Inflammatory macrophage (primary cell): Measurements from ENCODE around the gene TCHP.
A peak's percentile ranks its signal among the peaks of the same experiment; 100 is the strongest.
"Not testable (repeated sequence)": the region's sequence is repeated elsewhere in the genome, so short reads cannot be mapped to it uniquely, and the experiment has no call there.

ENCODE experiments used
- DNase-seq, 2 donors: peaks; one replicate each; pipeline ENCODE4 v3.0.0-alpha.2; 2020 to 2022

TCHP gene

GRCh38 chr12:109910254-109910968, 10.3 kb downstream of the TCHP start:
- no peak for DNase-seq

DNA sequence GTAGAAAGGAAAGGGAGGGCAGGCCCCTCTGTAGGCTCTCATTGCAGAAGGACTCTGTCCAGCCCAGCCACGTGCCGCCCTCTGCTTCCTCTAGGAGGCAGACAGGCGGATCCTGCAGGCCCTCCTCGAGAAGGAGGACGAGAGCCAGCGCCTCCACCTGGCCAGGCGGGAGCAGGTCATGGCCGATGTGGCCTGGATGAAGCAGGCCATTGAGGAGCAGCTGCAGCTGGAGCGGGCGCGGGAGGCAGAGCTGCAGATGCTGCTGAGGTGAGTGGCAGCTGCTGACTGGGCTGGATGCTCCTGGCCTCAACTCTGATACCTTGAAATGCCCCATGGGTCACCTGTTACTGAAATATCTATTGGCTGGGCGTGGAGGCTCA, 10.9 kb downstream of the TCHP start:
- DNase-seq, result peak; percentile 9 to 11

GRCh38 chr12:109912855-109913321, 12.8 kb downstream of the TCHP start:
- no peak for DNase-seq

GRCh38 chr12:109914461-109914860, 14.4 kb downstream of the TCHP start:
- no peak for DNase-seq

DNA sequence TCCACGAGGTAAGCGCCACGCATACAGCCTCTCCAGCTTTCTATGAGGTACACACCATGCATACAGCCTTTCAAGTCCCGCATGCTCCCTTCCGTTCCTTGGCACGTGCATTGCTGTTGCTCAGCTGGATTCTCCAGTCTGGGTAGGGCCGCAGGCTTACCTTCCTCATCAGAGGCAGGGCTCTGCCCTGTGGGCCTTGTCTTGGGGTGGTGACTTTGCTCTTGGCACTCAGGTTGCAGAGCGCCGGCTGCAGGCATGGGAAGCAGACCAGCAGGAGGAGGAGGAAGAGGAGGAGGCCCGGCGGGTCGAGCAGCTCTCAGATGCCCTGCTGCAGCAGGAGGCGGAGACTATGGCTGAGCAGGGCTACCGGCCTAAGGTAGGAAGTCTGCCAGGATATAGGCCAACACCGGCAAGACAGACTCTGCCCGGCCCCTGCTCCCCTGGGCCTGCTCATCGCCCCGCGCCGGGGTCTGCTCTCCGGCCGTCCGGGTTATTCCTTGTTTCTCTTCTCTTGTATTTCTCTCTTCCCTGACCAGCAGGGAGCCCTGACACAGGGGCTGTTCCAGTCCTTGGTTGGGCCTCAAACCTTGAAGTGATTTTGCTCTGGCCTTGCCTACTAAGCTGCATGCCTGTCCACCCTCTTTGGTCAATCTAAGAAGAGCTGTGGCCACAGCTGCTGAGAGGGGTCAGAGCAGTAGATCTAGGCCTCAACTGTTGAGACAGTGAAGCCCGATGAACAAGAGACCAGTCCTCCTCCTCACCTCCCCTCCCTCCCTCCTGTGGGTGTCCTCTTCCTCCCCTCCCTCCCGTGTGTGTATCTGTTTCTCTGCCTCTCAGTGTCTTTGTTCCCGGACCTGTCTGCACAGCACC, 15.3 kb downstream of the TCHP start:
- DNase-seq, result no peak

DNA sequence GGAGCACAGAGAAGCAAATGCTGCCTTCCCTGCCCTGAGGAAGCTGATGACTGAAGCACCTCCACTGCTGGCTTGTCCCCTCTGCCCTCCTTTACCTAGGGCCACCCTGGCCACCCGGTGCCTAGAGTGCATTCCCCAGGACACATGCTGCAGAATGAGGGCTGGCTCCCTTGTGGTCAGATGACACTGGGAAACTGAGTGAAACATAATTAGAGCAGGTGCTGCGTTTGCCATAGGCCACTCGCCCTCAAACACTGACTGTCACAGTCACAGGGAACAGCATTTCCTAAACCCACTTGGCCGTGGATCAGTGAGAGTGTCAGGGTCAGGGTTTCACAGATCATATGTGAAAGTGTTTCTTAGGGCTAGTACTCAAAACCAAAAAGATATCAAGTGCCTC, 16.0 kb downstream of the TCHP start:
- no peak for DNase-seq

DNA sequence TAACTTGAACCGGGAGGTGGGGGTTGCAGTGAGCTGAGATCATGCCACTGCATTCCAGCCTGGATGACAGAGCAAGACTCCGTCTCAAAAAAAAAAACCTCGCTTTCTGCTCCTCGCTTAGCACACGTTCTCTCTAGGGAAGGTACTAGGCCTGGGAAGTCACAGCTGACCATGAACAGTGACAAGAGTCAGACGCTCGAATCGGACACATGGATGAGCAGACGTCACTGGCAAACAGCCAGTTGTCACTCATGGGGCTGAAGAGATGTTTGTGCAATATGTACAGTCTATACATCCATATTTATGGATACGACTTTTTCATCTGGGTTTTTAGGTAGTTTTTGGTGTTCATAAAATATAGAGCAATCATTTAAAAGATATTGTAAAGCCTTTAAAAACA, 19.4 kb downstream of the TCHP start:
- DNase-seq, result no peak

GRCh38 chr12:109920261-109920780, 20.2 kb downstream of the TCHP start:
- DNase-seq, result no peak

DNA sequence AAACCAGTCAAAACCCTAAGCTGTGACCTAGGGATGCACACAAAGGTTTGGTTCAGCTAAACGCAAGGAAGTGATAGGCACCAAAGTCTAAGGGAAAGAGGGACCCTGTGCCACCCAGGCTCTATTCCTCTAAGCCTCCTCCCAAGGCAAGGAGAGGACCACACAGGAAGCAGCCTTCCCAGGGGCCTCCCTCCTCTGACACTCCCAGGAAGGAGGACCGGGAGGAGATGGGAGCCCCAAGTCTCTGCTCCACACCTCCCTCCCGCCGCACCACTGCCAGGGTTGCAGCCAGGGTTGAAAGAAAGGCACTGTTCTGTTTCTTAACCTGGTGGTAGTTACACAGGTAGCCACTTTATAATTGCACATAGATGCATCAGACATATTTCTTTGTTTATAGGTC, 21.9 kb downstream of the TCHP start:
- DNase-seq, result no peak

DNA sequence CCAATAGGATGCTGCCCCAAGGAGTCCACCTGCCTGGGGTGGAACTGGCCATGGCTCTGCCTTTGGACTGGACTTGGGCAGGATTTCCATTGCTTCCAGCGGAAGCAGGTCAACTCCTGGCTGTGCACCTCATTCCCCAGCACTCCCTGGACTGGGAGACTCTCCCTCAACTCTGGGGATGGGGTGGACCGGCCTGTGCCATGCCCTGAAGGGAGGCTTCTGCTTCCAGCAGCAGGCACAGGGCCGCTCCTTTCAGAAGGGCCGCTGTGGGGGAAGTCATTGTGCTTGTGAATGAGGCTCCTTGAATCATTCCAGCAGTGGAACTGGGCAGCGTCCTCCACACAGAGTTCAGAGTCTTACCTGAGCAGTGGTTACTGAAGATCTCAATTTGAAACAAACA, 23.0 kb downstream of the TCHP start:
- DNase-seq, result no peak

GRCh38 chr12:109923481-109924245, 23.6 kb downstream of the TCHP start:
- no peak for DNase-seq

GRCh38 chr12:109925185-109925840, 25.2 kb downstream of the TCHP start:
- no peak for DNase-seq

DNA sequence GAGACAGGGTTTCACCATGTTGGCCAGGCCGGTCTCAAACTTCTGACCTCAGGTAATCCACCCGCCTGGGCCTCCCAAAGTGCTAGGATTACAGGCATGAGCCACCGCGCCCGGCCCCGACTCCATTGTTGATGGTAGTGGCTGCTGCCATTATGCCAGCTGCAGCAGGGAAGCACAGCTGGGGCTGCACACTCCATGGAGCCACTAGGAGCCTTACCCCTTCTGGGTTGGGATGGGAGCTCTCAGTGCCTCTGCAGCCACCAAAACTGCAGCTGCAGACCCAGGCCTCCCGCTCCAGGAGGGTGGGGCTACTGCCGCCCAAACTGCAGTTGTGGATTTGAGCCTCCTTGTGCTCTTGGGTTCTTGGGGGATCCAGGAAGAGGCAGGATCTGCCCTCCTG, 25.9 kb downstream of the TCHP start:
- no peak for DNase-seq

DNA sequence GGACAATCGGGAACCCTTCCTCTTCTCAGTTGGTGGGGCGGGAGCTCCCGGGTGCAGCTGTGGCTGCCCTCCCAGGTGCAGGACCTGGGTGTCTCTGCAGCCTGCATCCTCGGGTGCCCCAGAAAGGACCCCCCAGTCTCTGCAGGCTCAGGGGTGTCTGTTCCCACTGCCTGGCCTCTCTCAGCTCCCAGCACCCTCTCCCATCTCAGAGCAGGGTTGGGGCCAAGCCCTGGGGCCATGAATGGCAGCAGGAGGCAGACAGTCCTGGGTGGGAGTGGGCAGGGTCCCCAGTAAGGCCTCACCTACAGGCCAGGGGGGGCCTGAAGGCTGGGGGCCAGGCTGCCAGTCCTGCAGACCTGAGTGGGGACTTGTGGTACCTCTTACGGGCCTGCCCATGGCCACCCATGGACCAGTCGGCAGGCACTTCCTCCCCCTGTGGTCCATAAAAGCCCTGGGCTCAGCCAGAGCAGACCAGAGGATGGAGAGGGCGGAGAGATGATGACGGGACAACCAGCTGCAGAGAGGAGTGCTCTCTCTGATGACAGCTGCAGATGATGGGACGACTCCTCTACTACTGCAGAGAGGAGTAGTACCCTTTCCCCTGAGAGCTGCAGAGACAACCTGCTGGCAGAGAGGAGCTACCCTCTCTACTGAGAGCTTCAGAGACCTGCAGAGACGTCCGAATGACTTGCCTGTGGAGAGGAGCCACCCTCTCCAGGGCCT, 26.6 kb downstream of the TCHP start:
- DNase-seq, result no peak

DNA sequence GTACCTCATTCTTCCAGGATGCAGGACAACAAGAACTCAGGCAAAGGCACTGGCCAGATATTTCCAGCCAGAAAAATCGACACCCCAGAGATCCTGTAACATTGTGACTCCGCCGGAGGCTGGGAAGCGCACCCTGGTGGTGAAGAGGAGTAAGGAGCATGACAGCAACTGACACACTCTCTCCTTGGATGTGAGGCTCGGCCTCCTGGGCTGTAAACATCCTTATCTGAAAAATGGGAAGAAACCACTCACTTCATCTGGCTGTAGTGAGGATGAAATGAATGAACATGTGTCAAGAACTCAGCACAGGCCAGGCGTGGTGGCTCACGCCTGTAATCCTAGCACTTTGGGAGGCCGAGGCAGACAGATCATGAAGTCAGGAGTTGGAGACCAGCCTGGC, 27.5 kb downstream of the TCHP start:
- peak; percentile 27 to 47 for DNase-seq

GRCh38 chr12:109928058-109928656, 28.1 kb downstream of the TCHP start:
- DNase-seq, result peak in 1 of 2 donors; percentile 32

GRCh38 chr12:109929326-109929725, 29.3 kb downstream of the TCHP start:
- not testable (repeated sequence) for DNase-seq

DNA sequence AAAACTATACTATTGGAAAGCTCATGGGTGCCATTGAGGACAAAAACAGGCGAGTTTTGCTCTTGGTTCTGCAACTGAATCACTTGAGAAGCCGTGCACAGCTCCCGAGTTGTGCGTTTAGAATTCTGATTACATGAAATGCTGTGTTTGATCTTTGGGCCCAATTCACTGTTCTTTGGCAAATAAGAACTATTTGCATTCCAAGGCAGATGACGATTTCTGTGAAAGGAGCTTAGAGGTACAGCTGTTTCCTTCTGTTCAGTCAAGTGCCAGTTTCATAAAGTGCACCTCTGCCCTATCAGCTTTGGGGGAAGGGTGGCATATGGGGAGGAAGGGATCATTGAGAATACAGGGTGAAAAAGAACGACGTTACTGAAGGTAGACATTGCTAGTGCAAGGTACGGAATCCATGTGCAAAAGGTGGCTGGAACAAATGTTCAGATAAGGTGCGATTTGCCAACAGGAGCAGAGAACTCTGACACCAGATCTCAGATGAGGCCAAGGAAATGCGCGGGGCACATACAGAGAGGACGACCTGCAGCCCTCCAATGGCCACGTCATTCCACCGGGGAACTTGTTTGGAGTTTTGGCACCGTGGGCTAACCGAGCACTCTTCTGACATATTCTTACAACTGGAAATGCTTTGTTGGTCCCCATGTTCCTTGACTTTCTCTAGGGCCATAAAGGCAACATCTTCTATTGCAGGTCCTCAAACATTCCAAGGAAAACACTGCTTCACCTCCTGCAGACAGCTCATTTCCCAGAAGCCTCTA, 30.1 kb downstream of the TCHP start:
- DNase-seq, result no peak

DNA sequence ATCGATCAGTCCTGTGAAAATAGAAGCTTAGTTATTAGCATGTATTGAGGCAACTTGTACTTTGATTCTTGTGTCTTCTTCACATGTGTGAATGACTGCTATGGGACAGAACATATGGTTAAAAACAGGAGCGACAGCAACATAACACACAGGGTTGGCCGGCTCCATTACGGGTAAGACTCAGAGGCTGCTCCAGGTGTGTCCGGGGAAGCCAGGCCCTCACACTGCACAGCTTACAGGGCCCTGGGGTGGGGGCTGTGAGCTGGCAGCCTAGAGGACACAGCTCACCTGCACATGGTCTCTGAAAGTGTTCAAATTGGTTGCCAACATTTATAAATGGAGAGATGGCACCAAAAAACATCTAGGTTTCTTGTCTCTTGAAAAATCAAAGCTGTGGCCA, 31.1 kb downstream of the TCHP start:
- DNase-seq, result no peak

DNA sequence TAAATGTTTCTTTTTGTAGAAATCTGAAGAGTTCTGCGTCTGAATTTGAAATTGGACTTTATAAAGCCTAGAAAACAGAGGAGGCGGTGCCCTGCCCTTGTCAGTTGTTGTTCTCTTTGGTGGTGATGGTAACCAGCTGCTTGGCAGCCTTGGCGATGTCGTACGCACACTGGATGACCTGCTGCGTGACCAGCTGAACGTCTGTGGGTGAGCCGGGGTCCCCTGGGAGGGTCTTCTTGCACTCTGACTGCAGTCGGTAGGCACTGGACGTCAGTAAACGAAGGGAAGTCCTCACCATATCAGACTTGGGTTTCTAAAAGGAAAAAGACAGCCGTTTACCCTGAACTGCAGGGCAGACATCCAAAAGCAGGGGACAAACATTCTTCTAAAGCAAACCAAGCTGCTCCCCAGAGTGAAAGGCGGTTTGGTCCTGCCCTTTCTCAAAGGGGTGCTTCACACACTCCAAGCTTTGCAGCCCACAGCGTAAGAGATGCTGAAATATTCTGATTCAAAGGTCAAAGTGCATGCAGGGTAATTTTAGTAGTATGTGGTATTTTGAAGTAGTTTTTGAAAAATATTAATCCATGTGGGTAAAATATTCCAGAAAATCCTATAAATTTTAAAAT, 32.9 kb downstream of the TCHP start:
- no peak for DNase-seq
